NCI-H446 treated with DMSO at 0.1 percent for 48 hours (cell line): Measurements from ENCODE around the gene ZNF518B.
A peak's percentile ranks its signal among the peaks of the same experiment; 100 is the strongest.

ENCODE experiments used
- DNase-seq: peaks from one replicate; lab custom pipeline; 2025; lab: John Stamatoyannopoulos, UW

Gene ZNF518B

DNA sequence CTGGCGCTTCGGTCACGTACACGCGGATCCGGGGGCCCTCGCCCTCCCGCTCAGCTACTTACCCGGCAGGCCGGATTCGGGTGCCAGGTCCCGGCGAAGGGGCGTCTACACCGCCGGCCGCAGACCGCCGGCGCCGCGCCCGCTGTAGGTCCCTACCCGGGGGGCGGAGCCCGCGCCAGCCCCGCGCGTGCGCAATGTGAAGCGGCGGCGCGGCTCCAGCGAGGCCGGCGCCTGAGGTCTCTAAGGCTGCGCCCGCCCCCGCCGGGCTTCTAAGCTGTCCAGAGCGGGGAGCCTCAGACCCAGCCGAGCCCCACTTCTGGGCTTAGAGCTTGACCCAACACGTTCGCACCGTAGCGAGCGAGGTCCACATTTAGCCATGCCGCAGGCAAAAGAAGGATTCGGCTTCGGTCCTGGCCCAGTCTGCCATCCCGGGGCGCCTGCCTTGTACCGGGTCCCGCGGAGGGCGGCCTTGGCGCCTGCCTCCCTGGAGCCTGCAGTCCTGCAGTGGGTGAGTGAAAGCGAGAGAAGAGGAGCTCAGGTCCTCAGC is at the start of gene ZNF518B:
Gene ZNF518B (minus strand): TSS at position 172 of the 547 bp plus-strand sequence. CDS start 11,098 bp downstream, outside the sequence.
- peak; percentile 0 for DNase-seq

DNA sequence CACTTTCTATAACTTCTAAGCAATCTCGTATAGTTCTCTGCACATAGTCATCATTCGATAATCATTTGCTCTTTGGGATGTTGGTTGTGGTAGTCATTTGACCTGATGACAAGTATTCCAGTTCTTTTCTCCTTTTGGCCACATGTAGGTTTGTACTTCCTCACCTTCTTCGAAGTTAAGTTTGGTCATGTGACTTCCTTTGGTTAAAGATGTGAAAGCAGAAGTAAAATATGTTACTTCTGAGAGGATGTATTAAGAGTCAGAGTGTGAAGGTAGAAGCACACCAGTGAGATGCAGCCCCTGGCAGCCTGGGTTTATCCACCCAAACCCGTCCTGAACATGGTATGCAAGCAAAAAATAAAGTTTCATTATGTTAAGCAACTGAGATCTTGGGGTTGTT is 48.9 kb upstream of the ZNF518B start:
- no peak for DNase-seq

- DNase-seq: no peak
These were observed 47.4 kb upstream of the ZNF518B start for GRCh38 chr4:10504570-10505179.

DNA sequence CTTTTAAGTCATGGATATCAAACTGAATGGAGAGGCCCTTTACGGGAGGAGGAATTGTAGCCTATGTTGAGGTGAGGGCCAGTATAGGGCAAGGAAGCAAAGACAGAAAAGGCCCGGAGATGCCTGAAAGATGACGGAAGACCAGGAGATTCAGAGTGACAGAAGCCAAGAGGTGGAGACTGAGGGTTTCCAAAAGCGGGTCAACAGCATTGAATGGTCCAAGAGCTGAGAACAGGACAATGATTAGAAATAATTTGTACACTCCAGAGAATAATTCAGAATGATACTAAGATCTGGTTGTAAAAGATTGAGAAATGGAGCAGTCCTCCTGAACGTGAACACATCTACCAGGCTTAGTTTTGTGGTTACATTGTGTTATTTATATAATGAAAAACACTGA is 45.5 kb upstream of the ZNF518B start:
- DNase-seq: no peak

GRCh38 chr4:10500776-10501175 is 43.5 kb upstream of the ZNF518B start:
- no peak for DNase-seq

DNA sequence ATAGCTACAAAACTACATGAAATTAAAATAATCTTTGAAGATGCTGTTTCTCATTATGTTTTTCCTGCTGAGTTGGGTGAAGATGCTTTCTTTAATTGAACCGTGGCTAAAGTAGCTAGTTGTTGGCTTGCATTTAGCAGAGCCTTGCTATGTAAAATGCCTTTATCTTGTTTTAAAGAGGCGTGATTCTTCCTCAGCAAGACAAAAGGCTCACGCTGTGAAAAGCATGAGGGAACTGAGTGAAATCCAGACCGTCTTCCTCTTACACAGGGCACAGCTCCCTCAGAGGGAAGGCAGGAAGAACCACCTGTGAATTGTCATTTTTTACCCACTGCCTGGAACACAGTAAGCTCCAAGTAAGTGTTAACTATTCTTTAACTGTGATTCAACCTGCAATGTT is 39.0 kb upstream of the ZNF518B start:
- no peak for DNase-seq

DNA sequence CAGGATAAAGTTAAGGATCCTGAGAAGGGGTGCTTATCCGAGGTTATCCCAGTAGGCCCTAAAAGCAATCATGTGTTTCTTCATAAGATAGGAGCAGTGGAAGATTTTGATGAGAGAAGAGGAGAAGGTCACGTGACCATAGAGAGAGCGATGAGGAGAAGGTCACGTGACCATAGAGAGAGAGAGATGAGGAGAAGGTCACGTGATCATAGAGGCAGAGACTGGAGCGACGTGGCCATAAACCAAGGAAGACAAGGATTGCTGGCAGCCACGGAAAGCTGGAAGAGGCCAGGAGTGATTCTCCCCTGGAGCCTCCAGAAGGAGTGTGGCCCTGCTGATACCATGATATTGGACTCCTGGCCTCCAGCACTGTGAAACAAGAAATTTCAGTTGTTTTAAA is 38.4 kb upstream of the ZNF518B start:
- no peak for DNase-seq

DNA sequence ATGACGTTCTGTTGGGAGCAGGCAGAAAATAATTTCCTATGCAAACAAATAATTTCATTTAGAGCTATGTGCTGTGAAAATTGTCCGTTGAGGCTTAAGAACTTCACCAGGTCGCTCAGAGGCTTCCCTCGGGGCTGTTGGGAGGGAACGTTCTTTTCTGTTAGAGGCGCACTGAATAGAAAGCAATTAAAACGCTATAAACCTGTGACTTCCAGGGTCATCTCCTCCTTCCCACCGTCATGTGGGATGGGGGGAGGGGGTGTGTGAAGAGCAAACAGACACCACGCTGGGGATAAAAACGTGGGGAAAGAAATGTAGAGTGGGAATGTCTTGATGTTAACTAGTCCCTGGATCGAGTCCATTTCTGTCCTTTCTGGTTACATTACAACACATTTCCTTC is 35.2 kb upstream of the ZNF518B start:
- DNase-seq: no peak

DNA sequence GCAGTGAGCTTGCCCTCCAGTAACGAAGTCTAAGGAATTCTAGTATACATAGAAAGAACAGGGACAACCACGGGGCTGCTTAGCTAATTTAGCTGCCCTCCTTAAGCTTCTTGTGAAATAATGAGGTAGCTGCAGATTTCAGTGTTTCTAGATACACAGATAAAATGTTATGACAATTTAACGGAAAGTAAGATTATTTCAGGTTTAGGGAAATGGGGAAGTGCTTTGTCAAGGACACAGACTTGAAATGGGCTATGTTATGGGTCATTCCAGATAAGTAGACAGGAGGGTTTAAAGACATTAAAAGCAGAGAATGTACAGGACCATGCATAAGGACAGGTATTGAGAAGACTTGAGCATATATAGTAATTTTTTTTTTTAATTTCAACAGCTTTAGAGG is 34.2 kb upstream of the ZNF518B start:
- DNase-seq: no peak

DNA sequence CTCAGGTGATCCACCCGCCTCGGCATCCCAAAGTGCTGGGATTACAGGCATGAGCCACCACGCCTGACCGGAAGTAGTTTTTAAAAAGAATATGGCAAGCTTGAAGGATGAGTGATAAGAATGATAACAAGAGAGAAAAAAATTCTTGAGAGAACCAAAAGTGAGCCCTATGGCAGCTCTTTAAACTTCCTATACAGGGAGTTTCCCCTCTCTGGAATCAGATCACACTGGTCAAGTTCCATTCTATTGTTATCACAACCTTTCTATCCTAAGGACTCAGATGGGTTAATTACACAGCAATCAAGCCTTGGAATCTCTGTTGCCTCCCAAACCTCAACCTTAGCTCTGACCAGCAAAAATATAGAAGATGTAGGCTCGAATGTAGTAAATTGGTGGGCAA is 33.8 kb upstream of the ZNF518B start:
- no peak for DNase-seq

GRCh38 chr4:10482913-10483312 is 25.7 kb upstream of the ZNF518B start:
- DNase-seq: no peak

DNA sequence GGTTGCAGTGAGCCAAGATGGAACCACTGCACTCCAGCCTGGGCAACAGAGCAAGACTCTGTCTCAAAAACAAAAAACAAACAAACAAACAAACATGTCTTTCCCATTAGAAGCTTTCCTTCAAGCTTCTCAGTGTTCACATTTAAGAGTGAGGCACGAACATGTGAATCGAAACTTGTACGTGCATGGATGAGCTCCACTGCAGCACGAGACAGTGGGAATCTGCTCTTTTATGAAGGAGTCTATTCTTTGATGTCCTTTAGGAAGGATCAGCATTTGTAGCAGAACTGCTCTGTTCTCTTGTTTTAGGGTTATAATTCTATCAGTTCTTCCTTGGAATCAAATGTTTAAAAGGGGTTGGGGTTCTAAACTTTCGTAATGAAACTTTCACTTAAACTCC is 23.4 kb upstream of the ZNF518B start:
- no peak for DNase-seq

DNA sequence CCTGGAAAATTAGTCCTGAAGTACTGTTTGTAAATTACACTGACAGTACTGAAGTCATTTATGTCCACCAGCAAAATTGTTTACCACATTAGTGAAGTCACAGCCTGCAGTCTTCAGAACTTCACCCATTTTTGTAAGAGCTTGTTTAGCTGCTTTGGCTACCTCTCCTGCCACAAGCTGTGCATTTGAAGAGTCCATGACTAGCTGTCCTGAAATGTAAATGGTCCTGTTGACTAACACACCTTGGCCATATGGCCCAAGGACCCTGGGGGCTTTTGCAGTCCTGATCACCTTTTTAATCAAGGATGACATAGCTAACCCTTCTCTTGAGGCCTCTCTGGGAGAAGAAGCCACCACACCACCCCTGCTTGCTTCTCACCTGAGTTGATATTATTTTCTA is 21.4 kb upstream of the ZNF518B start:
- DNase-seq: no peak

GRCh38 chr4:10470505-10470904 is 13.3 kb upstream of the ZNF518B start:
- no peak for DNase-seq

DNA sequence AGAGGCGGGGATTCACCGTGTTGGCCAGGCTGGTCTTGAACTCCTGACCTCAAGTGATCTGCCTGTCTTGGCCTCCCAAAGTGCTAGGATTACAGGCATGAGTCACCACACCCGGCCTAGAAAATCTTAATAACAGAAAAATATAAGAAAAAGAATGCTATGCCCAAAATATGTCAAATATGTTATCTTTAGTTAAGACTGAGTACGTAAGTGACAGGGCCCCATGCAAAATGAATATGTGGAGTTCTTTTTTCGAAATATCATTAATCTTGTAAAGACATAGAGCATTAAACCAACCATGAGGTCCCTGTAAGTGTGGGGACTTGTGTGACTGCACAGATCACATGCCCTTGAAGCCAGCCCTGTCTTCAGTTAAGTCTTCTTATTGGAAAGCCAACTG is 8.9 kb upstream of the ZNF518B start:
- no peak for DNase-seq

- no peak for DNase-seq
These were observed 5.7 kb upstream of the ZNF518B start for GRCh38 chr4:10462876-10463275.

DNA sequence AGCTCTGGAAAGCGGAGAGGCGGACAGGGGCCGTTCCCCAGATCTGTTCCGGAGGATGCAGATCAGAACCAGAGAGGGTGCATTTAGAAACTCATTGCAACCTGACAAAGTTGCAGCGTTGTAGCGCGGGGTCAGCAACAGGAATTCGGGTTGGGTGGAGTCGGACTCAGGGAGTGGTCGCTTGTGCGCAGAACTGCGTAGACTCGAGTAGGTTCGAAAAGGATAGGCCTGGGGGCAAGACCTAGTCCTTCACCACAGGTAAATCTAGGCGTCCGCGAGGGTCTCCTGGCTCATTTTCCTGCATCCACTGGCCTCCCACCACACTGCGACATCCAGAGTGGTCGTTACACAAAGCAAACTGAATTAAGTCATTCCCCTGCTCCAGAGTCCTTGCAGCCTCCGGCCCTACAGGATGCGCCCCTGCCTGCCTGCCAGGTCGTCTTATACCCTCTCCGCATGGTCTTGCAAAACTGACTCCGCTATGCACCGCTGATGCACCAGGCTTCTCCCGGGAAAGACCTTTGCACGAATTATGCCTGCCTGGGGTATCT is 4.7 kb upstream of the ZNF518B start:
- no peak for DNase-seq

DNA sequence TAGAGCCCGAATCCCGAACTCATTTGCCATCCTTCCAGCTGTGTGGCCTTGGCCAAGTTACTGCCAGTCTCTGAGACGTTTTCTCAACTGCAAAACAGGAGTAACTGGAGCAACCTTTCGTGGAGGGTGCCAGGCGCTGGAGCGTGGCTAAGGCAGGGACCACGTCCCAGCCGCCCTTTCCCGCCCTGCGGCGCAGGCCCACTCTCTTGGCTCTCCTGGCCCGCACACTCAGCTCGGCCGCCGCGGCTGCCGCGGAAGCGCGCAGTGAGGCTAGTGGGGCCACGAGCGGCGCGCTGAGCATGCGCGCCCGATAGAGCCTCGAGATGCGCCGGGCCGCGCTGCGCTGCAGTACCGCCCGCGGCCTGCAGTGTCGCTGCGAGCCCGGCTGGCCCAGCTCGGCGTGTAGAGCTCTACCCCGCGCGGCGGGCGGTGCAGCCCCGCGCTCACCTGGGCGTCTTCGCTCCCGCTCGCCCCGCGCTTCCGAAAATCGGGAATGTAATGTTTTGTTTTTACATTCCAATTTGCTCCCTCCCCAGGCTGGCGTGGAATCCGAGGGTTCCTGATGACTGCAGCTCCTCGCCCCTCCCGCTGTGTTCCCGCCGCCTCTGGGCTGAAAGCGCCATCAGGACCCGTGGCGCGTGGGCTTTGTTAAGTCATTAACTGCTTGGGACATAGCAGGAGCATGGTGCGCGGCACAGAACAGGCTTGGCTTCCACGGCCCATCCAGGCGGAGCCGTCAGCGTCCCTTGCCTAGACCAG is 4.0 kb upstream of the ZNF518B start:
- DNase-seq: no peak

DNA sequence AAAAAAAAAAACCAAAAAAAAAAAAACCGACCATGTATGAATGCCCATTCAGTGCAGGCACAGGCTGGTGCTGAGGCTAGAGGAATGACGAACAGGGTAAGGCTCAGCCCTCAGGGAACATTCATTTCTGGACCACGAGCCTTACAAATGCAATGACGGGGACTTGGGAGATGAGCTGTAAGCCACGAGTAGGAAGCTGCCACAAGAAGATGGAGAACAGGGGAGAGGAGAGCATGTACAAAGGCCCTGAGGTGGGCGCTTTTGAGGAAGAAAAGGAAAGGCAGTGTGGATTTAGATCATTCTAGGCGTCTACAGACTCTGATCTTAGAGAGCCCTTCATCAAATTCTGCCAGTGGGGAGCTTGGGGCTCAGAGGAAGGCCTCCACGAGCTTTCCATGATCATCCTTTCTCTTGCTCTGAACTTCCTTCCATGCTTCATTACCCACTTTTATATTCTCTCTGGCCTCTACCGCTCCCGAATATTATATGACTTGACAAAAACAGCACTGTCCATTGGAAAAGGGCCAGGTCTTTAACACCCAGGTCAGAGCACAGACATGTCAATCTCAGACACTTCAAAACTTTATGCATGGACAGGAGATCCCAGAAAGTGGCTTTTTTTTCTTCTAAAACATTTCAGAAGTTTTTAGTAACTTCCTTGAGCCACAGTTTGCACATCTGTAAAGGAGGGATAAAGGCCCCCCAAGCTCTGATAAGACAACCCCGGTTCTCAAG is 3.3 kb upstream of the ZNF518B start:
- no peak for DNase-seq

GRCh38 chr4:10459305-10459704 is 2.1 kb upstream of the ZNF518B start:
- DNase-seq: no peak

DNA sequence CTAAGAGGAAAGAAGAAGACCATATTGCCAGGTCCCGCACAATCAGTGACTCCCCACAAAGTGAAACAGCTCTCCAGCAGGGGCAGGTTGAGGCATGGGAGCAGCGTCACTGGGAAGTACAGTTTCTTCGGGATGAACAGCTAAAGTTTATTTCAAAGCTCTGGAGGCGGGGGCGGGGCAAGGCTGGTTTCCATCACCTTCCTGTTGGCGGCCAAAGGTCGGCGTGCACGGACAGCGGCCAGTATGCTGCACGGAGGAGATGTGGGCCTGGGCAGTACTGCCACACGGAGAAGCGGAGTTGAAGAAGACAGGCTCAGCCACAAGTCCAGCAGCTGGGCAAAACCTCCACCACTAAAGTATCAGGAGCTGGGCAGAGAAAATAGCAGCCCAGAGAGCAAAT is 951 bp upstream of the ZNF518B start:
- no peak for DNase-seq

- no peak for DNase-seq
These were observed 501 bp downstream of the ZNF518B start for GRCh38 chr4:10456595-10457254.
